Measurements from ENCODE around the gene PKD2L1. TPM values are rescaled to one million over a fixed set of nuclear protein-coding genes. Genes with fewer than 3 reads are reported as not detected.

Gene PKD2L1
- total RNA-seq, 1 experiment from 2014 or later, result not detected

GRCh38 chr10:100364735-100365391 is 34.8 kb upstream of the PKD2L1 start:
- BruUV-seq (replicated peaks), result no TSS peak
- no peak for TF ChIP-seq EZH2 (IDR thresholded peaks at IDR 0.05; ENCODE audit: borderline replicate concordance, low read depth, low read length, poor library complexity, severe bottlenecking)
- TF ChIP-seq CTCF (conservative IDR thresholded peaks at IDR 0.05; ENCODE audit: low read depth, low read length), result no peak
- intact Hi-C loops (cut with micrococcal nuclease; ENCODE audit: unreplicated experiment), result no loop called here
- Histone ChIP-seq H3K36me3 (ENCODE audit: insufficient read depth, low read length, poor library complexity, severe bottlenecking) (peaks cover 47% of the 10 kb centered on the region), H3K27me3 (replicated peaks; ENCODE audit: insufficient read depth, low read depth, low read length, poor library complexity) (no peaks in the 10 kb centered on the region), H3K27ac (ENCODE audit: low read depth, low read length, poor library complexity, severe bottlenecking) (peak overlapping the region; percentile 48), H3K4me3 (ENCODE audit: low read depth, low read length, poor library complexity, severe bottlenecking) (no peak overlapping the region), H3K9me3 (ENCODE audit: low read depth, low read length, poor library complexity, severe bottlenecking) (no peaks in the 10 kb centered on the region), H3K4me1 (ENCODE audit: insufficient read depth, low read length, poor library complexity, severe bottlenecking) (peaks cover 19% of the 10 kb centered on the region)
- DNase-seq (ENCODE audit: low spot score), result peak; percentile 77
- ChIA-PET POLR2A (ENCODE audit: low non-redundant PET) (no interaction called here), CTCF (no interaction called here)

- BruUV-seq (replicated peaks), result no TSS peak
- CTCF ChIA-PET, result no interaction called here
- H3K36me3 ChIP-seq (ENCODE audit: insufficient read depth, low read length, poor library complexity, severe bottlenecking), result peaks cover 54% of the 10 kb centered on the region
- no peak for DNase-seq (ENCODE audit: low spot score)
- H3K4me3 ChIP-seq (ENCODE audit: low read depth, low read length, poor library complexity, severe bottlenecking), result no peak overlapping the region
- POLR2A ChIA-PET (ENCODE audit: low non-redundant PET), result no interaction called here
- TF ChIP-seq CTCF (conservative IDR thresholded peaks at IDR 0.05; ENCODE audit: low read depth, low read length) (no peak), EZH2 (IDR thresholded peaks at IDR 0.05; ENCODE audit: borderline replicate concordance, low read depth, low read length, poor library complexity, severe bottlenecking) (no peak)
- peaks cover 26% of the 10 kb centered on the region for H3K4me1 ChIP-seq (ENCODE audit: insufficient read depth, low read length, poor library complexity, severe bottlenecking)
- H3K27ac ChIP-seq (ENCODE audit: low read depth, low read length, poor library complexity, severe bottlenecking), result peak overlapping the region; percentile 32
- no peaks in the 10 kb centered on the region for H3K9me3 ChIP-seq (ENCODE audit: low read depth, low read length, poor library complexity, severe bottlenecking)
- intact Hi-C loops (cut with micrococcal nuclease; ENCODE audit: unreplicated experiment), result no loop called here
- no peaks in the 10 kb centered on the region for H3K27me3 ChIP-seq (replicated peaks; ENCODE audit: insufficient read depth, low read depth, low read length, poor library complexity)
These were observed 34.1 kb upstream of the PKD2L1 start for GRCh38 chr10:100364175-100364574.

- no TSS peak for BruUV-seq (replicated peaks)
- TF ChIP-seq CTCF (conservative IDR thresholded peaks at IDR 0.05; ENCODE audit: low read depth, low read length), result no peak
- no peak for TF ChIP-seq EZH2 (IDR thresholded peaks at IDR 0.05; ENCODE audit: borderline replicate concordance, low read depth, low read length, poor library complexity, severe bottlenecking)
- ChIA-PET CTCF (no interaction called here), POLR2A (ENCODE audit: low non-redundant PET) (no interaction called here)
- H3K9me3 ChIP-seq (ENCODE audit: low read depth, low read length, poor library complexity, severe bottlenecking), result no peaks in the 10 kb centered on the region
- peaks cover 27% of the 10 kb centered on the region for H3K4me1 ChIP-seq (ENCODE audit: insufficient read depth, low read length, poor library complexity, severe bottlenecking)
- no peaks in the 10 kb centered on the region for H3K27me3 ChIP-seq (replicated peaks; ENCODE audit: insufficient read depth, low read depth, low read length, poor library complexity)
- no peak for DNase-seq (ENCODE audit: low spot score)
- peaks cover 64% of the 10 kb centered on the region for H3K36me3 ChIP-seq (ENCODE audit: insufficient read depth, low read length, poor library complexity, severe bottlenecking)
- no peak overlapping the region for H3K4me3 ChIP-seq (ENCODE audit: low read depth, low read length, poor library complexity, severe bottlenecking)
- H3K27ac ChIP-seq (ENCODE audit: low read depth, low read length, poor library complexity, severe bottlenecking), result peak overlapping the region; percentile 75
- intact Hi-C loops (cut with micrococcal nuclease; ENCODE audit: unreplicated experiment), result no loop called here
These were observed 32.8 kb upstream of the PKD2L1 start for GRCh38 chr10:100362570-100363496.
